ENCODE results near the gene SHF. TPM values are rescaled to one million over a fixed set of nuclear protein-coding genes. Genes with fewer than 3 reads are reported as not detected.
"Not testable (repeated sequence)": the region's sequence is repeated elsewhere in the genome, so short reads cannot be mapped to it uniquely, and the experiment has no call there.

SHF gene
- polyA plus RNA-seq (2013, experiment 1 of 2; ENCODE audit: insufficient read length) = 4.1 TPM
- polyA plus RNA-seq (2013, experiment 2 of 2; ENCODE audit: insufficient read length) = 6.8 TPM

- DNase-seq = peak; percentile 42
Observed at GRCh38 chr15:45187894-45188830, at the start of gene SHF. Gene SHF (minus strand): TSS chr15:45187966. CDS start chr15:45187951, 15 bp downstream.

- DNase-seq = not testable (repeated sequence)
Observed at GRCh38 chr15:45236806-45237205, 49.0 kb upstream of the SHF start.

GRCh38 chr15:45234562-45235235, 46.9 kb upstream of the SHF start:
- no peak for DNase-seq

GRCh38 chr15:45231864-45232562, 44.2 kb upstream of the SHF start:
- DNase-seq = no peak

- DNase-seq = no peak
Observed at GRCh38 chr15:45231132-45231531, 43.4 kb upstream of the SHF start.

GRCh38 chr15:45230245-45230965, 42.6 kb upstream of the SHF start:
- no peak for DNase-seq

GRCh38 chr15:45228931-45229330, 41.2 kb upstream of the SHF start:
- DNase-seq = no peak

GRCh38 chr15:45225506-45226273, 37.9 kb upstream of the SHF start:
- no peak for DNase-seq

- no peak for DNase-seq
Observed at GRCh38 chr15:45224621-45225217, 37.0 kb upstream of the SHF start.

- DNase-seq = no peak
Observed at GRCh38 chr15:45221967-45222366, 34.2 kb upstream of the SHF start.

GRCh38 chr15:45221053-45221599, 33.4 kb upstream of the SHF start:
- no peak for DNase-seq

GRCh38 chr15:45212493-45212892, 24.7 kb upstream of the SHF start:
- DNase-seq = no peak

GRCh38 chr15:45205192-45205591, 17.4 kb upstream of the SHF start:
- peak; percentile 67 for DNase-seq

GRCh38 chr15:45203182-45203581, 15.4 kb upstream of the SHF start:
- no peak for DNase-seq

- no peak for DNase-seq
Observed at GRCh38 chr15:45201869-45202268, 14.1 kb upstream of the SHF start.

- no peak for DNase-seq
Observed at GRCh38 chr15:45201557-45201859, 13.7 kb upstream of the SHF start.

GRCh38 chr15:45200799-45201556, 13.2 kb upstream of the SHF start:
- peak; percentile 82 for DNase-seq

GRCh38 chr15:45200001-45200798, 12.4 kb upstream of the SHF start:
- peak; percentile 98 for DNase-seq

GRCh38 chr15:45199136-45199810, 11.5 kb upstream of the SHF start:
- peak; percentile 13 for DNase-seq

Measured in fibroblast of skin of back (primary cell).